Cardiac fibroblast (primary cell): Measurements from ENCODE around the gene CCNB1.
"Not testable (repeated sequence)": the region's sequence is repeated elsewhere in the genome, so short reads cannot be mapped to it uniquely, and the experiment has no call there.

Experiments
- DNase-seq, 2 donors: peaks; one replicate each; pipeline versions ENCODE4 v3.0.0 to v3.0.0-alpha.2; 2010; ENCODE audit warnings: low read depth in 2 of 2
- H3K4me3 ChIP-seq, 2 donors: replicated peaks in 1 of 2; 1 replicate in 1 of 2; 2 replicates in 1 of 2; pipeline ENCODE4 v1.5.1; 2011; ENCODE audit warnings: low read depth in 2 of 2, low read length in 2 of 2, mild to moderate bottlenecking in 2 of 2, moderate library complexity in 1 of 2
- TF ChIP-seq, protein P1 (sequence below): IDR thresholded peaks from one replicate; pipeline ENCODE4 v1.5.1; 2011; ENCODE audit warnings: low read depth, mild to moderate bottlenecking, low read length, inconsistent platforms

Gene CCNB1

DNA sequence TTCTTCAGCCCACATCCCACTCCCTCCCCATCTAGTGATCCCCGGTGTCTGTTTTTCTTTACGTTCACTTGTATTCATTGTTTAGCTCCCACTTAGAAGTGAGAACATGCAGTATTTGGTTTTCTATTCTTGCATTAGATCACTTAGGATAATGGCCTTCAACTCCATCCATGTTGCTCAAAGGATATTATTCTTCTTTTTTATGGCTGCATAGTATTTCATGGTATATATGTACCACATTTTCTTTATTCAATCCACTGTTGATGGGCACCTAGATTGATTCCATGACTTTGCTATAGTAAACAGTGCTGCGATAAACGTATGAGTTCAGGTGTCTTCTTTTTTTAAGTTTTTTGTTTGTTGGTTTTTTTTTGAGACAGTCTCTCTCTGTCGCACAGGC is 29.1 kb upstream of the CCNB1 start:
- TF ChIP-seq, protein P1, sequence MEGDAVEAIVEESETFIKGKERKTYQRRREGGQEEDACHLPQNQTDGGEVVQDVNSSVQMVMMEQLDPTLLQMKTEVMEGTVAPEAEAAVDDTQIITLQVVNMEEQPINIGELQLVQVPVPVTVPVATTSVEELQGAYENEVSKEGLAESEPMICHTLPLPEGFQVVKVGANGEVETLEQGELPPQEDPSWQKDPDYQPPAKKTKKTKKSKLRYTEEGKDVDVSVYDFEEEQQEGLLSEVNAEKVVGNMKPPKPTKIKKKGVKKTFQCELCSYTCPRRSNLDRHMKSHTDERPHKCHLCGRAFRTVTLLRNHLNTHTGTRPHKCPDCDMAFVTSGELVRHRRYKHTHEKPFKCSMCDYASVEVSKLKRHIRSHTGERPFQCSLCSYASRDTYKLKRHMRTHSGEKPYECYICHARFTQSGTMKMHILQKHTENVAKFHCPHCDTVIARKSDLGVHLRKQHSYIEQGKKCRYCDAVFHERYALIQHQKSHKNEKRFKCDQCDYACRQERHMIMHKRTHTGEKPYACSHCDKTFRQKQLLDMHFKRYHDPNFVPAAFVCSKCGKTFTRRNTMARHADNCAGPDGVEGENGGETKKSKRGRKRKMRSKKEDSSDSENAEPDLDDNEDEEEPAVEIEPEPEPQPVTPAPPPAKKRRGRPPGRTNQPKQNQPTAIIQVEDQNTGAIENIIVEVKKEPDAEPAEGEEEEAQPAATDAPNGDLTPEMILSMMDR = no peak
- no peak for DNase-seq

DNA sequence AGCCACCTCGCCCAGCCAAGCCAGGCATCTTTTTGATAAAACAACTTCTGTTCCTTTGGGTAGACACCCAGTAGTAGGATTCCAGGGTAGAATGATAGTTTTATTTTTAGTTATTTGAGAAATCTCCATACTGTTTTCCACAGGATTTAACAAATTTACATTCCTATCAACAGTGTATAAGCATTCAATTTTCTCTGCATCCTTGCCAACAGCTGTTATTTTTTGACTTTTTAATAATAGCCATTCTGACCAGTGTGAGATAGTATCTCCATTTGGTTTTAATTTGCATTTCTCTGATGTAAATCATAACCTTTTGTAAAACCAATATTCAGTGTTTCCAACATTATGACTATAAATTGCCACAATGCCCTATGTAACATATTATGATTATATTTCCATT is 28.2 kb upstream of the CCNB1 start:
- no peak overlapping the region for H3K4me3 ChIP-seq
- TF ChIP-seq, protein P1 = no peak
- no peak for DNase-seq

More for the DNA sequence above, 29.1 kb upstream of the CCNB1 start:
- no peak overlapping the region for H3K4me3 ChIP-seq

DNA sequence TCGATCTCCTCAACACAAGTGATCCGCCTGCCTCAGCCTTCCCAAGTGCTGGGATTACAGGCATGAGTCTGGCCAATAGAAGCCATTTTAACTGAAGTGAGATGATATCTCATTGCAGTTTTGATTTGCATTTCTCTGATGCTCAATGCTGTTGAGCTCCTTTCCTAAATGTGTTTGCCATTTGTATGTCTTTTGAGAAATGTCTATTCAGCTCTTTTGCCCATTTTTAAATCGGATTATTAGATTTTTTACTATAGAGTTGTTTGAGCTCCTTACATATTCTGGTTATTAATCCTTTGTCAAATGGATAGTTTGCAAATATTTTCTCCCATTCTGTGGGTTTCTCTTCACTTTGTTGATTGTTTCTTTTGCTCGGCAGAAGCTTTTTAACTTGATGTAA is 26.7 kb upstream of the CCNB1 start:
- not testable (repeated sequence) for DNase-seq, H3K4me3 ChIP-seq

DNA sequence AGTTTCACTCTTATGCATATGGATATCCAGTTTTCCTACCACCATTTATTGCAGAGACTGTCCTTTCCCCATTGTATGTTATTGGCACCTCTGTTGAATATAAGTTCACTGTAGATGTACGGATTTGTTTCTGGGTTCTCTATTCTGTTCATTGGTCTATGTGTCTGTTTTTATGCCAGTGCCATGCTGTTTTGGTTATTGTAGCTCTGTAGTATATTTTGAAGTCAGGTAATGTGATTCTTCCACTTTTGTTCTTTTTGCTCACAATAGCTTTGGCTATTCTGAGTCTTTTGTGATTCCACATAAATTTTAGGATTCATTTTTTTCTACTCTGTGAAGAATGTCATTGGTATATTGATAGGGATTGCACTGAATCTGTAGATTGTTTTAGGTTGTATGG is 26.1 kb upstream of the CCNB1 start:
- DNase-seq = no peak
- TF ChIP-seq, protein P1 = no peak

DNA sequence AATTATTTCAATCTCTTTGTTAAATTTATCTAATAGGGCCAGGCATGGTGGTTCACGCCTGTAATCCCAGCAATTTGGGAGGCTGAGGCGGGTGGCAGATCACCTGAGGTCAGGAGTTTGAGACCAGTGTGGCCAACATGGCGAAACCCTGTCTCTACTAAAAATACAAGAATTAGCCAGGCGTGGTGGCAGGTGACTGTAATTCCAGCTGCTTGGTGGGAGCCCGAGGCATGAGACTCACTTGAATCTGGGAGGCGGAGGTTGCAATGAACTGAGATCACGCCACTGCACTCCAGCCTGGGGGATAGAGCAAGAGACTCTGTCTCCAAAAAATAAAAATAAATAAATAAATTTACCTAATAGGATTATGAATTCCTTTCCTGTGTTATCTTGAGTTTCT is 18.4 kb upstream of the CCNB1 start:
- DNase-seq = not testable (repeated sequence)

More for the DNA sequence above, 26.1 kb upstream of the CCNB1 start:
- no peak overlapping the region for H3K4me3 ChIP-seq

DNA sequence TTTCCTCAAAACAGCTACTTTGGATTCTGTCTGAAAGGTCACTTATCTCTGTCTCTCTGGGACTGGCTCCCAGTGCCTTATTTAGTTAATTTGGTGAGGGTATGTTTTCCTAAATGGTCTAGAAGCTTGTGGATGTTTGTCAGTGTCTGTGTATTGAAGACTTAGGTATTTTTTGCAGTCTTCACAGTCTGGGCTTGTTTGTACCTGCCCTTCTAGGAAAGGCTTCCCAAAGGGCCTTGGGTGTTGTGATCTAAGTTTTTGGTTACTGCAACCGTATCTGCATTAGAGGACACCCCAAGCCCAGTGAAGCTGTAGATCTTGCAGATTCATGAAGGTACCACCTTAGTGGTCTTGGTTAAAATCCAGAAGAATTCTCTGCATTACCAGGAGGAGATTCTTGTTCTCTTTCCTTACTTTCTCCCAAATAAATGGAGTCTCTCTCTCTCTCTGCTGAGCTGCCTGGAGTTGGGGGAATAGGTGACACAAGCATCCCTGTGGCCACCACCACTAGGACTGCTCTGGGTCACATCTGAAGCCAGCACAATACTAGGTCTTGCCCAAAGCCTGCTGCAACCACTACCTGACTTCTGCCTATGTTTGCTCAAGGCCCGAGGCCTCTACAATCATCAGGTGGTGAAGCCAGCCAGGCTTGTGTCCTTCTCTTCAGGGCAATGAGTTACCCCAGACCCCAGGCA is 17.8 kb upstream of the CCNB1 start:
- TF ChIP-seq, protein P1 = no peak
- no peak overlapping the region for H3K4me3 ChIP-seq
- no peak for DNase-seq

More for the DNA sequence above, 18.4 kb upstream of the CCNB1 start:
- H3K4me3 ChIP-seq = not testable (repeated sequence)

DNA sequence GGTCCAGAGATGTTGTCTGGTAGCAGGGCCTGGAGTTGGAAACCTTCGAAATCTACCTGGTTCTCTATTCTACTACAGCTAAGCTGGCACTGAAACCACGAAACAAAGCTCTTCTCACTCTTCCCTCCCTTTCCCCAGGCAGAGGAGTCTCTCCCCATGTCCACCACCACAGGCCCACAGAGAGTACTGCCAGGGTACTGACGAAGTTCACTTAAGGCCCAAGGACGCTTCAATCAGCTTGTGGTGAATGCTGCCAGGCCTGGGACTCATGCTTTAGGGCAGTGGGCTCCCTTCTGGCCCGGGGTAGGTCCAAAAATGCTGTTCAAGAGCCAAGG is 17.3 kb upstream of the CCNB1 start:
- TF ChIP-seq, protein P1 = no peak
- no peak for DNase-seq
- H3K4me3 ChIP-seq = no peak overlapping the region

DNA sequence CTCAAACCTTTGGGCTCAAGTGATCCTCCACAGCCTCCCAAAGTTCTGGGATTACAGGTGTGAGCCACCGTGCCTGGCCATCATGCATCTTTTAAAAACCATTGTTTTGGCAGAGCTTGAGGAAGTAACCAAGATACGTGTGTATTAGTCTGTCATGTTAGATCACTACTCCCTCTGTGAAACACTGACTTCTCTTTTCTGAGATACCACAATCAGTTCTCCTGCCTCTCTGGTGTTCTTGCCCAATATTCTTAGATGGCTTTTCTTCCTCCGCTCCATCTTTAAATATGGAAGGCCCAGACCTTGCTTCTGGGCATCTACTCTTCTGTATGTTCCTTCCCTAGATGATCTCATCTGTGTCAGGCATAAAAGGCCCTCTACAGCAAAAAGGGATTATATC is 14.2 kb upstream of the CCNB1 start:
- DNase-seq = no peak
- TF ChIP-seq, protein P1 = no peak
- no peak overlapping the region for H3K4me3 ChIP-seq
